HG02610 (cell line): ENCODE results near the gene PRDM15.
A peak's percentile ranks its signal among the peaks of the same experiment; 100 is the strongest.

Experiments
- ATAC-seq: cut with Tn5 transposase; IDR thresholded peaks from one replicate; pipeline ENCODE4 v1.9.1; 2021; ENCODE audit warnings: mild to moderate bottlenecking, moderate library complexity; ENCODE audit not compliant: unreplicated experiment

The PRDM15 gene, protein sequence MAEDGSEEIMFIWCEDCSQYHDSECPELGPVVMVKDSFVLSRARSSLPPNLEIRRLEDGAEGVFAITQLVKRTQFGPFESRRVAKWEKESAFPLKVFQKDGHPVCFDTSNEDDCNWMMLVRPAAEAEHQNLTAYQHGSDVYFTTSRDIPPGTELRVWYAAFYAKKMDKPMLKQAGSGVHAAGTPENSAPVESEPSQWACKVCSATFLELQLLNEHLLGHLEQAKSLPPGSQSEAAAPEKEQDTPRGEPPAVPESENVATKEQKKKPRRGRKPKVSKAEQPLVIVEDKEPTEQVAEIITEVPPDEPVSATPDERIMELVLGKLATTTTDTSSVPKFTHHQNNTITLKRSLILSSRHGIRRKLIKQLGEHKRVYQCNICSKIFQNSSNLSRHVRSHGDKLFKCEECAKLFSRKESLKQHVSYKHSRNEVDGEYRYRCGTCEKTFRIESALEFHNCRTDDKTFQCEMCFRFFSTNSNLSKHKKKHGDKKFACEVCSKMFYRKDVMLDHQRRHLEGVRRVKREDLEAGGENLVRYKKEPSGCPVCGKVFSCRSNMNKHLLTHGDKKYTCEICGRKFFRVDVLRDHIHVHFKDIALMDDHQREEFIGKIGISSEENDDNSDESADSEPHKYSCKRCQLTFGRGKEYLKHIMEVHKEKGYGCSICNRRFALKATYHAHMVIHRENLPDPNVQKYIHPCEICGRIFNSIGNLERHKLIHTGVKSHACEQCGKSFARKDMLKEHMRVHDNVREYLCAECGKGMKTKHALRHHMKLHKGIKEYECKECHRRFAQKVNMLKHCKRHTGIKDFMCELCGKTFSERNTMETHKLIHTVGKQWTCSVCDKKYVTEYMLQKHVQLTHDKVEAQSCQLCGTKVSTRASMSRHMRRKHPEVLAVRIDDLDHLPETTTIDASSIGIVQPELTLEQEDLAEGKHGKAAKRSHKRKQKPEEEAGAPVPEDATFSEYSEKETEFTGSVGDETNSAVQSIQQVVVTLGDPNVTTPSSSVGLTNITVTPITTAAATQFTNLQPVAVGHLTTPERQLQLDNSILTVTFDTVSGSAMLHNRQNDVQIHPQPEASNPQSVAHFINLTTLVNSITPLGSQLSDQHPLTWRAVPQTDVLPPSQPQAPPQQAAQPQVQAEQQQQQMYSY

DNA sequence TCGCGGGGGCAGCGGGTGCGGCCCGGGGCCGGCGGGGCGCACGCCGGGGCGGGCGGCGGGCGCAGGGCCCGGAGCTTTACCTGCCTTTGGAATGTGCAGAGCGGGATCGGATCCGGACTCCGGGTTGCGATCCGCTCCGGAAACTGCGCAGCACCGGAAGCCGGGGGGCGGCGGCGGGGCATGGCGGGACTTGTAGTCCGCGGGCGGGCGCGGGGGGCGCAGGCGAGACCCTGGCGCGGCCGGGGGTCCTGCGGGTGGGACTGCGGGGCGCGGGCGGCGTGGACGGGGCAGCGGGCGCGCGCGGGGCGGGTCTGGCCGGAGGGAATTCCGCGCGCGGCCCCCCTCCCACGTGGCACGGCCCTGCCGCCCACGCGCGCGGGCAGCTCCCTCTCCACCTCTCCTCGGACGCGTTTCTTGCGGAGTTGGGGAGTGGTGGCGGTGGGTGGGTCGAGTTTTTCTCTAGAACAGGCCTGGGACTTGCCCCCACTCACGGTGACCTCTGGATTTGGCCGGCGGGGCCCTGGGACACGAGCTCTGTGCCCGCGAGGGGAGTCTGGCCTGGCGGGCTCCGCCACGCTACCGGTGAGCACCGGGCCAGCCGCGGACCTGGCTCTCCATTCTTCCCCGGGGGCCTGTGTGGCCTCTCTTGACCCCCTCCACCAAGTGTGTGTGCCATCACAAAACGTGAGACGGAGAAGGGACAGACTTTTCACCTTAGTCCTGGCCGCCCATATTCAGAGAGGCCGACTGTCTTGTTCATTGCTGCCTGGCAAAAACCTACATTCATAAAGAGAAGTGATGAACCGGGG, at the start of gene PRDM15:
TSS of gene PRDM15 (minus strand) at position 155 of the 809 bp plus-strand sequence. CDS start 18,981 bp downstream, outside the sequence.
- peak; percentile 64 for ATAC-seq

DNA sequence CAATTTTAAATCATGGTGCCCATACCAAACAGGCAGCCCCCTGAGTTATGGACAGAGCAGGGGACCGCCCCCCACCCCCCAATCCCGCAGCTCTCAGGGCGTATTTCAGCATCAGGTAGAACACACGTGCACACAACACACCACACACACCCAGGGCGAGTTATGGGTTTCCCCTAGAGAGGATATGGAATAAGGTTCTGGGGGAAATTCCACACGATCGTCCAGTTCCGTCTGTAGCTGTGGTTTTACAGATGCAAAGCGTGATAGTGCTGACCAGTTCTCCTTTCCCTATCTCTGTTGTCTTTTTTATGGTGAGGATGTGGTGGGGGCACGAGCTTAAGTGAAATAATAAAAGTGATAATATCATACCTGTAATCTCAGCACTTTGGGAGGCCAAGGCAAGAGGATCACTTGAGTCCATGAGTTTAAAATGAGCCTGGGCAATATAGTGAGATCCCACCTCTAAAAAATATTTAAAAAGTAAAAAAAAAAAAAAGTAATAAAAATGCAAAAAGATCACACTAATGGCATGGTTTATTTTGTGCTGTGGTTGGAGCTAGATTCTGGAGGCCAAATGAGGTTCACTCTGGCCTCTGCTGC, 49.6 kb upstream of the PRDM15 start:
- peak; percentile 51 for ATAC-seq

DNA sequence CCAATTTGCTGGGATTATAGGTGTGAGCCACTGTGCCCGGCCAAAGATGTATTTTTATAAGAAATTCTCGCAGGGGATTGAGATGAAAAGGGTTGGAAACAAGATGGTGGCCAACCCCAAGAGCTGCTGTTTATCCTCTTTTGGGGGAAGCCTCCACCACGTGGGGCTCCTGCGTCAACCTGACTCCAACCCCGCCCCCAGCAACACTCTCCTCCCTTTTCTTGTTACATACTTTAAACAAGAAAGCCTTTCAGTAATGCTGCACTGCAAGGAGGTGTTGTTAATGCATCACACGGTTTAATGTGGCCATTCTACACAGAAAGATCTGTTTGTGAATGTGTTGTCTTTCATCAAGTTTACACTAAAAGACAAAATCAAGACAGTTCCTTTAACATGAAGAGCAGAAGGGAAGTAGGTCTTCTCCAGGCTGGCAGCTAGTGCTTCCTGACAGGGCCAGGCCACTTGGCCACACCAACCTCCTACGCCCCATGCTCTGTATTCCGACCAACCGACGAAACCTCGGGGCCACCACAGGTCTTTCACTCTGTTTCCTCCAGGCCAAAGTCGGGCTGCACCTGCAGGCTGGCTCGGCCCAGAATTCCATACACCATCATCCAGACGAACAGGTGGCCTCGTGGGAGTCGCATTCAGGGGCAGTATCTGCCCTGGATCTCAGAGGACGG, 48.7 kb upstream of the PRDM15 start:
- ATAC-seq, result no peak

DNA sequence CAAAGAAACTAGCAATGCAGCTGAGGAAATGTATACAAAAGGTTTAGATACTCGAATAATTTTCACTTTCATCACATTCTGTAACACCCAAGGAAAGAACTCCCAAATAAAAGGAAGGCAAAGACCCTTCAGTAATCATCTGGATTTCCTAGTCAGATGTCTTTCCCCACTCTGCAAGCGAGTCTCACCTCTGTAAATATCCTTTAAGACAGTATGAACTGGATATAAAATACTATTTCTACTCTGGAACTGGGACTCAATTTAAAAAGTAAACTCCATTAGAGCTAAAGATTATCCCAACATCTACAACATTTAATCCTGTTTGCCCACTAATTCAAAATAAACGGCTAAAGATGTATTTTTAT, 47.6 kb upstream of the PRDM15 start:
- ATAC-seq, result no peak

DNA sequence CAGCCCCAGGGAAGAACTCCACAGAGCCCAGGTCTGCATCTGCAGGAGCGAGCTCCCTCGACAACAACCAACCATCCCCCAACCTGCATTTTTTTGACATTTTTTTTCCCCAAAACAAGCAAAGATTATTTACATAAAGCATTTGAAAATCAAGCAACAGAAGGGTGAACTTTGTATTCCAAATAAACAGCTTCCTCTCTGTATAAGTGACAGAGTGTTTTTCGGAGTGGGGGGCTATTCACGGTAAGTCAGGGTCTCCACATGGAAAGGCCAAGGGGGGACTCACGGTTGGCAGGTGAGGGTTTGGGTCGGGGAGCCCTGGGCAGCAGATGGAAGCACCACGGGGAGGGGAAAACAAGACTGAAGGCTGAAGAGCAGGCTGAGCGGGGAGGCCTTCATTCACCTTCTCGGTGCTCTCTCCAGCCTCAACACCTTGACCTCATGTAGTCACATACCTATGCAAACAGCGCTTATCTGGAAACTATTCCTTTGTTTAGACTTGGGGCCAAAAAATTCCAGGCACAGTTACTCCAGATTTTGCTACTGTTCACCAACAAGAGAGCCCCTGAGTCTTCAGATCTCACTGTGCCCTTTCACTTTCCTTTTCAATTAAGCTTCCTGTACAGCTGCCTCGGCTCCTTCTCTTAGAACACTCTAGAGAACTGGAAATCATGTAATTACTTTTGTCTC, 47.1 kb upstream of the PRDM15 start:
- ATAC-seq, result peak; percentile 52

DNA sequence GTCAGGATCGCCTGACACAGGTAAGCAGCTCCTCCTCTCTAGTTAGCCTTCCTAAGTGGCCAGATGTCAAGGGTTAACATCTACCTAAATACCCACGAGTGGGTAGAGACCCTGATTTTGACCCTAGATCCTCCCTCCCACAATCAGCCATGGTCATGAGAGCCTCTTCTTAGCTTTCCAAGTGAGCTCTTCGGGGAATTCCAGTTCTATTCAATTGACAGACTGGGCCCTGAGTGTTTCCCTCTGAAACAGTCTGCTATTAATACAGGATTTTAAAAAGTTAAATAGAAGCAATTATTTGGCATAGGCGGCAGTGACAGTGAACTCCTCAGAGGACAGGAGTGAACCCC, 46.6 kb upstream of the PRDM15 start:
- no peak for ATAC-seq

DNA sequence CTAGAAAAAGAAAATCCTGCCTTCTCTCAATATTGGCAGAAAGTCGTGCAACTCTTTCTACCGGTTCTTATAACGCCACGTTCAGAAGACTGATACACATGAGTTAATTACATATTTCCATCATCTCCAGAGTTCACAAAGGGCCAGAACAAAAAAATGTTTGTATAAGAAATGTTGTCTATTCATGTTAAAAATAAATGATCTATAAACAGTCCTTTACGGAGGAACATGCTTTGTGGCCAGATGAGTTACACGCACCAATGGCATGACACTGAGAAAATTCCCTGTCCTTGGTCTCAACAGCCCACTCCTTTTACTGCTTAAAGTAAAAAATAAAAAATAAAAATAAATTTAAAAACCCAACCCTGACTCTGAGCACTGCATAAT, 45.2 kb upstream of the PRDM15 start:
- ATAC-seq, result no peak

DNA sequence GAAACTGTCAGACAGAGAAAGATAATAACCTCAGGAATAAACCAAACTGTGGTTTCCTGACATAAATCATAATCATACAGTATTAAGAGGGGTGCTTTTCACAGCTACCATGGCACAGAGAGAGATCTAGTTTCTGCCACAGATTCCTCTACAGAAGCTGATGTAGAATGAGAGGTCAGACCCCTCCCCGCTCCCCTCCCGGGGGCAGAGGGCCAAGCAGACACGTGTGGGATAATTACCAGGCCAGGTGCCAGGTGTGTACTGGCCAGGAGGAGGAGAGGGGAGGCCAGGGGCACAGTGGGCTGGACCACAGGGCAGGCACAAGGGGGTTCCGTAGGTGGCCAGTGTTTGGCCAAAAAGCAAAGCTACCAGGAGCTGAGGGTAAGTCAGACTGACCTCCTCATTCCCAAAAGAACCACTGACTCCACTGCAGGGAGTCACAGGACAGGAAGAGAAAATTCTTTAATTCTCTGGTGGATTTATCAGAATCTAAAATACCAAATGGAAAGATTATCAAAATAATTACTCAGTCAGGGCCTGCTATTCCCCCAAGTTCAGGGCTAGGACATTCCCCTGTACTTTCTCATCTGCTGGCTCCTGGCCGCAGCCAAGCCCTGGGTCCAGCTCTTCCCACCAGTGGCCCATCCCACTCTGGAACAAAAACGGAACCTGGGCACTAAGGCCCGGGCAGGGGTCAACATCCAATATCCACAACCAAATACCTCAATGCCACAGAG, 44.7 kb upstream of the PRDM15 start:
- no peak for ATAC-seq

DNA sequence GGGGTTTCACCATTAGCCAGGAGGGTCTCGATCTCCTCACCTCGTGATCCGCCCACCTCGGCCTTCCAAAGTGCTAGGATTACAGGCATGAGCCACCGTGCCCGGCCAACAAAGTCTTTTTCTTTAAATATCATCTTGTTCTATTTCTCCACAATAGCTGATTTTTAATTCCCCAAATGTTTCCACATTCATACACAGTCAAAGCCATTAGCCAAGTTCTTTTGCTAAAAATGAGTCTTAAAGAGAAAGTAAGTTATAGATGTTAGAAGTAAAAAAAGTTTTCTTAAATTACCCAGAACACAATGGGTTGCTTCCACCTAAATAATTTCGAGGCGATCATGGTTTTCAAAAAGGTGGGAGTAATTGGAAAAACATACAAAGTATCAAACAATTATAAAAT, 44.0 kb upstream of the PRDM15 start:
- ATAC-seq, result no peak

DNA sequence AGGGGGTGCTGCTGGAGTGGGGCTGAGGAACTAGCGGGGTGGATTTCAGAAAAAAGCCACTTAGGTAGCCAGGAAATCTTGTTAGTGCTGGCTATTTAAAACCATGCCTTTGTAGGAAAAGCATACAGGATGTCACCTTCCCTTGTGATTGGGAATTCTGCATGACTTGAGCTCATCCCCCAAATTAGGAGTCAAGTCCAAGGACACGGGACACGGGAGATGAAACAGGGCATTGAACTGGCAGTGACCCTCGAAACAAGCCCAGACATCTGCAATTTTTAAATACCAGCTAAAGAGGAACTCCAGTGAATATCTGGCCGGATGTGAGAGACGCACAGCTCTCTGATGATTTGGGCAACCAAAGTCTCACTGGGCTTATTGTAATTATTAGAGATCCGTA, 41.9 kb upstream of the PRDM15 start:
- ATAC-seq, result no peak

DNA sequence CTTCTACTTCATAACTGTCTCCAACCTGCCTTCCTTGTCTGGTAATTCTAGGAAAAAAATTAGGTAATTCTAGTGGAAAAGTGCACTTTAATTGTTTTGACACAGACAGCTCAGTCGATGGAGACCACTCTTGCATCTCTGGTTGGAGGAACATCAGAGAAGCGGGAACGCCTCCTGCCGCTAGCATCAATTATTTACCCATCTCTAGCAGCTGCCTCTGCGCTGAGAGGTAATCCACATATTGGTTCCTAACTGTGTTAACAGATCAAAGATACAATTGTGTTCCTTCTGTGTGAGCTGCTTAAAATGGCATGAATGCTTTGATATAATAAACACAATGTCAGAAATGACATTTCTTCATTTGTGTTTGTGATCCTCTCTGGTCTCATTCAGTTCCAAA, 41.3 kb upstream of the PRDM15 start:
- no peak for ATAC-seq

DNA sequence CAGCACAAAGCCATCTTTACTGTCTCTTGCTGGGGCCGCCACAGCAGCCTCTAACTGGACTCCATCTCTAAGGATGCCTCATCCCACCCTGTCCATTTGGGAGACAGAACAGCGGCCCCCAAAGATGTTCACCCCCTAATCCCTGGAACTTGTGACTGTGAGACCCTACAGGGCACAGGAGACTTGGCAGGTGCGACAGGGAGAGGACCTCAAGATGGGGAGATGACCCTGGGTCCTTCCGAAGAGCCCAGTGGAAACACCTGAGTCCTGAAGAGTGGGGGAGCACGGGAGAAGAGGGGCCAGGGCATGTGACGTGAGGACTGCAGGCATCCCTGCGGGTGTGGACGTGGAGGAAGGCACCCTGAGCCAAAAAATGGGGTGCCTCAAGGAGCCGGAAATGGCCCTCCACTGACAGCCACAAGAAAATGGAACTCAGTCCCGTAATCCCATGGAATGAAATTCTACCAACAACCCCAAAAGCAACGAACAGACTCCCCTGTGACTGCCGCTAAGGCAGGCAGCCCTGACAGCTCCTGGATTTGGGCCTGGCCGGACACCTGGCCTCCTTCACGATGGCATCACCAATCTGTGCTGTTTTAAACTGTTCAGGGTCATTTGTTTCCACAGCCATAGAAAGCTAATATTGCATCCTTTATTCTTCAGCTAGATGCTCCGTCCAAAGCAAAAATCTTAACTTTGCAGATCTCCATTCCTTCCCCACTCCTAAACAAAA, 40.7 kb upstream of the PRDM15 start:
- ATAC-seq, result no peak

DNA sequence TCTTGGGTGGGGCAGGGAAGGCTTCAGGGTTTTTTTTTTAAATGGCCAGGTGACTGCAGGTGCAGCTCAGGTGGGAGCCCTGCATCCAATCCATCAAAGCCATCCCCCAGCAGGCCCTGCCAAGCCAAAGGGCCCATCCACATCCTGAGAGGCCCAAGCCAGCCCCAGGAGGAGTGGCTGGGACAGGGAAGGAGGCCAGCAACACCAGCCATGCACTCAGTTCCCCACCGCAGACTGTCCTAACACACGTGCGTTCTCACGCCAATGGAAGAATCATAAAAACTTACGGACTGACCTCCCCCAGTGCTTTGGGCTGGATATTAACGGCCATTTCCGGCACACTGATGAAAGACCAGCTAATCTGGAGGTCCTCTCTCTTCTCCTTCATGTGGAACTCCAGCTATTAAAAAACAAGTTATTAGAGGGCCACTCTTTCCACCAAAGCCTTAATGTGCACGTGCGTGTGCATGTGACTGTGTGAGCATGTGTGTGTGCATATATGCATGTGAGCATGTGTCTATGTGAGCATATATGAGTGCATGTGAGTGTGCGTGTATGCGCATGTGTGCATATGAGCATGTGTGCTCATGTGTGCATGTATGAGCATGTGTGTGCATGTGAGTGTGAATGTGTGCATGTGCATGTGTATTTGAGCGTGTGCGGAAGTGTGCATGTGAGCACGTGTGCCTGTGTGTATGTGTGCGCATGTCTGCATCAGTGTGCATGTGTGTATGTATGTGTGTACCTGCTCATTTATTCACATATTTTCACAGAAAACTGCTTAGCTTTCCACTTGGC, 39.6 kb upstream of the PRDM15 start:
- ATAC-seq, result no peak

DNA sequence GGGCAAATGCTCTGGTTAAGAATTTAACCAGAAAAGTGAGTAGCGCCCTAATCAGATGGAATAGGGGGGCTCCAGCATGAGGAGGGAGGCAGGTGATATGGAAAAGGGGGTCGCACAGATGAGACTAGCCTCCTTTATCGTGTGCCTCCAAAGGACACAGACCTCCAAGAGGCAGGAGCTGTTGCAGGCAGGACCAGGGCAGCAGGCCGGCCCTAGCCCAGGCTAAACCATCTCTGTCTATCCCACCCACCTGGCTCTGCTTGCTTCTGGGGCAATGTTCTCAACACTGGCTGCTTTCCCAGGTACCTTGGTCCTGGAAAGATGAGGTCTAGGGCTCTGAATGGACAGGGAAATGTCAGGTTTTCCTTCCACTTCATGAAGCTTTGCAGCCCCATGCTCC, 38.4 kb upstream of the PRDM15 start:
- no peak for ATAC-seq

DNA sequence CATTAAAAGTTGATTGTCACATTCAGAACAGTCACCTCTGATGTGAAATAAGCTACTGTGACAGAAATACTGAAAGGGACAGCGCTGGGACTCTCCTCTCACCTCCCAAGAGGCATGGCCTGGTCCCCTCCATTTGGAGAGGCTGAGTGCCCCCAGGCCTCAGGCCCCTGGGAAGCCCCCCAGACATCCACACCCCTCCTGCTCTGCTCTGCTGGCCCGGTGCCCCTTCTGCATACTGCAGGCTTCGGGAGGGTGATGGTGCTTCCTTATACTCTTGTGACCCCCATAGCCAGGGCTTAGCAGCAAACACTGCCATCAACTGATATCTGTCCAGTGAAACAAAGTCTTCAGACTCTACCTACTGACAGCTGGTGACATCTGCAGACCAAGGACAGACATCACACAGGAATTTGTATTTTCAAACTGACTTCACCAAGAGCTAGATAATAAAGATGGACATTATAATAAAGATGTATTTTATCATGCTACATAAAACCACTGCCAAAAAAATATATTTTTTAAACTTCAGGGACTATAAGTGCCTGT, 37.8 kb upstream of the PRDM15 start:
- ATAC-seq, result no peak

DNA sequence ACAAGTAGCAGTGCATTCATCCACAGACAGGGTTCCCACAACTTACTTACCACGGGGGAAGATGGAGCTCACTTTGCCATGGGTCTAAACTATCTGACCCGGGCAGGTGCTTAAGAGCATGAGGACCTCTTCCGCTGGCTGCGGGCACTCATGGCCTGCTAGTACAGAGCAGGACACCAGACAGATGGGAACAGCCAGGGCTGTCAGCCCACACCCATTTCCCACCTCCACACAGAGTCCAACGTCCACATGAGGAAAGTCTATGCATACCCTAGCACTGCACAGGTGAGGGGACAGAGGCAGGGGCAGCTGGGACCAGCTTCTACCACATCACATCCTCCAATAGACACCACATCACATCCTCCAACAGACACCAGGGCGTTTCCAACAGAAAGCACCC, 35.8 kb upstream of the PRDM15 start:
- ATAC-seq, result no peak

DNA sequence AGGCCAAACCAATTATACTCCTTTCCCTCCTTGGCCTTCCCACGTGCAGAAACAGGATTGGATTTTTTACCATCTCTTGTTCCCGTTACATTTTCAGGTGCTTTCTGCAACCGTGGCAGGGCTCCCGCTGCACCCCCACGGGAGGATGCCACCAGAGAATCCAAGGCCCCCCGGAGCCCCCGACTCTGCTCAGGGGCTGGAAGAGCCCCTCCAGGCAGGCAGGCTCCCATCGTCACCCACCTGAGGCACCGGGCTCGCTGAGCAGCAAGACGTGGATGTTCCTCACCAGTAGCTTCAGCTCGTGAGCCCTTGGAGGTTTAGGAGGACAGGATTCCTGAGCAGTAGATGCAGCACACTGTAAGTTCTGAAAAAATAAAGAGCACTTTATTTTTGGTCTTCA, 35.2 kb upstream of the PRDM15 start:
- no peak for ATAC-seq
